ENCODE measurements around the gene MARS2.

- TF ChIP-seq CTCF (IDR thresholded peaks at IDR 0.05) (no peak), EZH2phosphoT487 (IDR thresholded peaks at IDR 0.05; ENCODE audit: borderline replicate concordance, low read depth) (no peak), NRF1 (IDR thresholded peaks at IDR 0.05; ENCODE audit: low read depth, low read length) (no peak), MAX (IDR thresholded peaks at IDR 0.05; ENCODE audit: low read depth) (no peak), RFX5 (IDR thresholded peaks at IDR 0.05; ENCODE audit: low read length) (no peak), SIN3A (IDR thresholded peaks at IDR 0.05; ENCODE audit: borderline replicate concordance, low read depth, low read length) (no peak), FOXM1 (IDR thresholded peaks at IDR 0.05; ENCODE audit: low read depth) (no peak), ZBTB33 (IDR thresholded peaks at IDR 0.05; ENCODE audit: borderline replicate concordance, low read depth) (no peak), TAF1 (IDR thresholded peaks at IDR 0.05; ENCODE audit: borderline replicate concordance, low read depth, low read length) (no peak), POLR2AphosphoS5 (IDR thresholded peaks at IDR 0.05; ENCODE audit: low read depth, low read length) (no peak), USF2 (IDR thresholded peaks at IDR 0.05; ENCODE audit: borderline replicate concordance, low read depth, low read length) (no peak), RAD21 (IDR thresholded peaks at IDR 0.05; ENCODE audit: low read length) (no peak)
Observed at GRCh38 chr2:197673606-197674005, 31.6 kb upstream of the MARS2 start.

Measured in SK-N-SH (cell line).